ENCODE measurements around the gene TSPAN13. TPM values are rescaled to one million over a fixed set of nuclear protein-coding genes. Genes with fewer than 3 reads are reported as not detected.

Gene TSPAN13
- polyA plus RNA-seq, 1 donor from 2014 or later = 315 TPM

- no peak overlapping the region for H3K27ac ChIP-seq (ENCODE audit: low read length)
- H3K4me2 ChIP-seq (ENCODE audit: low read length) = no peak overlapping the region
- H3K9ac ChIP-seq (ENCODE audit: low read length) = no peak overlapping the region
- no peaks in the 10 kb centered on the region for H3K27me3 ChIP-seq (ENCODE audit: insufficient read depth, low read depth, low read length)
- H4K20me1 ChIP-seq (ENCODE audit: insufficient read depth) = no peaks in the 10 kb centered on the region
- no peaks in the 10 kb centered on the region for H3K9me3 ChIP-seq (ENCODE audit: low read length)
- no peak overlapping the region for H3K4me3 ChIP-seq (ENCODE audit: low read length)
- H3K79me2 ChIP-seq (replicated peaks; ENCODE audit: insufficient read depth, low read length) = no peaks in the 10 kb centered on the region
- H3K9me2 ChIP-seq (ENCODE audit: insufficient read depth, low read length) = no peaks in the 10 kb centered on the region
- H2AFZ ChIP-seq (ENCODE audit: low read depth, low read length) = no peak overlapping the region
- H3K36me3 ChIP-seq (ENCODE audit: insufficient read depth, low read length) = no peaks in the 10 kb centered on the region
- TF ChIP-seq POLR2AphosphoS5 (IDR thresholded peaks at IDR 0.05) = no peak
- no peak for TF ChIP-seq EP300 (conservative IDR thresholded peaks at IDR 0.05; ENCODE audit: poor library complexity, severe bottlenecking)
- TF ChIP-seq REST (IDR thresholded peaks at IDR 0.05; ENCODE audit: borderline replicate concordance) = no peak
- no peak for TF ChIP-seq SMC3 (conservative IDR thresholded peaks at IDR 0.05; ENCODE audit: poor library complexity)
- no peak for TF ChIP-seq EZH2 (IDR thresholded peaks at IDR 0.05; ENCODE audit: borderline replicate concordance, insufficient read depth, low read length, poor library complexity, severe bottlenecking)
- TF ChIP-seq CTCF (IDR thresholded peaks at IDR 0.05; ENCODE audit: poor library complexity, severe bottlenecking) = no peak
- no peaks in the 10 kb centered on the region for H3F3A ChIP-seq (ENCODE audit: insufficient read depth, low read length, poor library complexity, severe bottlenecking)
Observed at GRCh38 chr7:16729541-16729940, 24.0 kb upstream of the TSPAN13 start.

- TF ChIP-seq CTCF (IDR thresholded peaks at IDR 0.05; ENCODE audit: poor library complexity, severe bottlenecking) = no peak
- no peak for TF ChIP-seq REST (IDR thresholded peaks at IDR 0.05; ENCODE audit: borderline replicate concordance)
- TF ChIP-seq EP300 (conservative IDR thresholded peaks at IDR 0.05; ENCODE audit: poor library complexity, severe bottlenecking) = no peak
- TF ChIP-seq EZH2 (IDR thresholded peaks at IDR 0.05; ENCODE audit: borderline replicate concordance, insufficient read depth, low read length, poor library complexity, severe bottlenecking) = no peak
- no peak for TF ChIP-seq TAF1 (IDR thresholded peaks at IDR 0.05; ENCODE audit: low read depth)
- TF ChIP-seq RAD21 (conservative IDR thresholded peaks at IDR 0.05) = no peak
- no peak for TF ChIP-seq SMC3 (conservative IDR thresholded peaks at IDR 0.05; ENCODE audit: poor library complexity)
- TF ChIP-seq MXI1 (conservative IDR thresholded peaks at IDR 0.05; ENCODE audit: poor library complexity, severe bottlenecking) = no peak
- no peak for TF ChIP-seq POLR2AphosphoS5 (IDR thresholded peaks at IDR 0.05)
- H3F3A ChIP-seq (ENCODE audit: insufficient read depth, low read length, poor library complexity, severe bottlenecking) = no peaks in the 10 kb centered on the region
- no peak overlapping the region for H3K4me3 ChIP-seq (ENCODE audit: low read length)
- H3K27me3 ChIP-seq (ENCODE audit: insufficient read depth, low read depth, low read length) = no peaks in the 10 kb centered on the region
- H3K27ac ChIP-seq (ENCODE audit: low read length) = no peak overlapping the region
- H3K4me2 ChIP-seq (ENCODE audit: low read length) = no peak overlapping the region
- no peaks in the 10 kb centered on the region for H3K36me3 ChIP-seq (ENCODE audit: insufficient read depth, low read length)
- H2AFZ ChIP-seq (ENCODE audit: low read depth, low read length) = no peak overlapping the region
- H4K20me1 ChIP-seq (ENCODE audit: insufficient read depth) = no peaks in the 10 kb centered on the region
- no peaks in the 10 kb centered on the region for H3K9me3 ChIP-seq (ENCODE audit: low read length)
- no peaks in the 10 kb centered on the region for H3K79me2 ChIP-seq (replicated peaks; ENCODE audit: insufficient read depth, low read length)
- no peaks in the 10 kb centered on the region for H3K9me2 ChIP-seq (ENCODE audit: insufficient read depth, low read length)
- H3K9ac ChIP-seq (ENCODE audit: low read length) = no peak overlapping the region
Observed at GRCh38 chr7:16730937-16731336, 22.6 kb upstream of the TSPAN13 start.

Data from neural cell (in vitro differentiated cells).